DMS 273 treated with DMSO at 0.1 percent for 48 hours (cell line): Measurements from ENCODE around the gene FGD5.
A peak's percentile ranks its signal among the peaks of the same experiment; 100 is the strongest.

ENCODE experiments used
- DNase-seq: peaks from one replicate; lab custom pipeline; 2025; lab: John Stamatoyannopoulos, UW

FGD5 gene

GRCh38 chr3:14905055-14905657 is 86.4 kb downstream of the FGD5 start:
- DNase-seq: no peak

- DNase-seq: no peak
These were observed 87.7 kb downstream of the FGD5 start for GRCh38 chr3:14906355-14906971.

- DNase-seq: no peak
These were observed 88.5 kb downstream of the FGD5 start for GRCh38 chr3:14907043-14907966.

- DNase-seq: no peak
These were observed 90.5 kb downstream of the FGD5 start for GRCh38 chr3:14909250-14909649.

- no peak for DNase-seq
These were observed 92.9 kb downstream of the FGD5 start for GRCh38 chr3:14911651-14912050.

GRCh38 chr3:14913071-14913925 is 94.5 kb downstream of the FGD5 start:
- DNase-seq: no peak

GRCh38 chr3:14913926-14914778 is 95.4 kb downstream of the FGD5 start:
- DNase-seq: no peak

DNA sequence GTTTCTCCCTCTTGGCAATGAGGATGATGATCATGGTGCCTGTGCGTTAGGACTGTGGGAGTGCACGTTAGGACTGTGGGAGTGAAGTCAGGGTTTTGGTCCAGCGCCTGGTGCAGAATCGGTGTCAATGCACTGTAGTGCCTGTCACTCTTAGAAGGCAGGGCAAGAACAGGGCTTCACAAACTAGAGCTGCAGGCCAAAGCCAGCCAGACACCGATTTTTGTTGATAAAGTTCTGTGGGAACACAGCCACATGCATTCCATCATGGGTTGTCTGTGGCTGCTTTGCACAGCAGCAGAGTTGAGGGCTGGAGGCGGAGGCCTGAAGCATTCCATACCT is 96.0 kb downstream of the FGD5 start:
- DNase-seq: no peak

DNA sequence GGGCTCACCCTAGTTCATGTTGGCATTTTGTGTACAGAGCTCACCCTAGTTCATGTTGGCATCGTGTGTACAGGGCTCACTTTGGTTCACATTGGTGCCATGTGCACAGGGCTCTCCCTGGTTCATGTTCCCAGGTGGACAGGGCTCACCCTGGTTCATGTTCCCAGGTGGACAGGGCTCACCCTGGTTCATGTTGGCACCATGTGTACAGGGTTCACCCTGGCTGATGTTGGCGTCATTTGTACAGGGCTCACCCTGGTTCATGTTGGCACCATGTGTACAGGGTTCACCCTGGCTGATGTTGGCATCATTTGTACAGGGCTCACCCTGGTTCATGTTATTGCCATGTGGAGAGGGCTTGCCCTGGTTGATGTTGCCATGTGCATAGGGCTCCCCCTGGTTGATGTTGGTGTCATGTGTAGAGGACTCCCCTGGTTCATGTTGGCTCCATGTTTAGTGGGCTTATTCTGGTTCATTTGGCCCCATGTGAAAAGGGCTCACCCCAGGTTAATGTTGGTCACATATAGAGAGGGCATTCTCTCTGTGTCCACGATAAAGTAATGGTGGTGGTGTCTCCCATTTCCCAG is 97.0 kb downstream of the FGD5 start:
- no peak for DNase-seq

GRCh38 chr3:14918356-14918860 is 99.6 kb downstream of the FGD5 start:
- no peak for DNase-seq

- no peak for DNase-seq
These were observed 101.8 kb downstream of the FGD5 start for GRCh38 chr3:14920536-14920935.

DNA sequence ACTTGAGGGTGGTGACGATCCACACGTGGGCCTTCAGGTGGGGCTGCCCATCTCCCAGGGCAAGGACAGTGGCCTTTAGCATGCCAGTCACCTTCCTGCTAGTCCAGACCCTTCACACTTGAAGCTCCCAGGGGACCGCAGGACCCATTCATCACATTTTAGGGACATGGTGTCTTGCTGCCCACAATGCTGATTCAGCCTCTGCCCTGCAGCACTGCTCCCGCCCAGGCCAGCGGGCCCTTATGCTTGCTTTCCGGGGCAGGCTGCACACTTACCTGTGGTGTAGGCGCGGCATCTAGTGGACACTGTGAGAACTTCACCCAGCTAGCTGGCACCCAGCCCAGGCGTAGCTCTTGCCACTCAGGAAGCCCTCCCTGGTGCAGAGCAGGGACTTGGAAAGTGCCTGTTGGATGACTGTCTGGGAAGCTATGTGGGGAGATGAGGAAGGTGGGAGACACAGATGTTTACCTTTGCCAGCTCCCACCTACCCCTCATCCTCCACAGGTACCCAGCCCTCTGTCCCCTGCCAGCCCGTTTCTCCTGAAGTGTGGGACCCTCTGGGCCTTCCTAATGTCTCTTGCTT is 102.4 kb downstream of the FGD5 start:
- peak; percentile 1 for DNase-seq

GRCh38 chr3:14921811-14922705 is 103.3 kb downstream of the FGD5 start:
- DNase-seq: no peak

DNA sequence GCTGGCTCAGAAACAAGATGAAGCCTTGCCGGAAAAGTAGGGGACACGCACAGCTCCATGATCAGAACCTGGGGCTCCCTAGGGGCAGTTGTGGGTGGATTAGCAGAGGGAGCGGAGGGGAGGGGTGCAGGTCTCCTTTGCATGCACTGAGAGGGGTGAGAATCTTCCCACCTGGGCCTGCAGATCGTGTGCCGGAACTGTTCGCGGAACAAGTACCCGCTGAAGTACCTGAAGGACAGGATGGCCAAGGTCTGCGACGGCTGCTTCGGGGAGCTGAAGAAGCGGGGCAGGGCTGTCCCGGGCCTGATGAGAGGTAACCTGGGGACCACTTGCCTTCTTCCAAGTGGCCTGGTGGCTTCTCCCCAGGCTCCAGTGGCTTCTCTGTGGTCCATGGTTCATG is 104.1 kb downstream of the FGD5 start:
- no peak for DNase-seq

DNA sequence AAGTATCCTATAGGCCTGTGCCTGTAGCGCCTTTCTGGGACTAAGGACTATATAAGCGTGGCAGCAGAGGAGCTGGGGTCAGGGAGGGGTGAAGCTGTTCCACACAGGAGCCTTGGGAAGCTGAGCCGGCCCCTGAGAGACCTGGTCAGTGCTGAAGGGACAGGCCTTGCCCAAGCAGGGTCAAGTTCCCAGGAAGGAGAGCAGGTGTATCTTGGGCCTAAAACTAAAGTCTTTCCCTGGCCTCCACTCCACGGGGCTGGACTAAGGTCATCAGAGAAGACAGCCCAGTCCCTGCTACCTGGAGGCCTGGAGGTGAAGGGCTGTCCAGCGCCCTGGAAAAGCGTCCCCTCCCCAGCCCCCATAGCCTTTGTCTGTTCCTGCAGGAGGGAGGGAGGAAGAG is 104.7 kb downstream of the FGD5 start:
- DNase-seq: no peak

DNA sequence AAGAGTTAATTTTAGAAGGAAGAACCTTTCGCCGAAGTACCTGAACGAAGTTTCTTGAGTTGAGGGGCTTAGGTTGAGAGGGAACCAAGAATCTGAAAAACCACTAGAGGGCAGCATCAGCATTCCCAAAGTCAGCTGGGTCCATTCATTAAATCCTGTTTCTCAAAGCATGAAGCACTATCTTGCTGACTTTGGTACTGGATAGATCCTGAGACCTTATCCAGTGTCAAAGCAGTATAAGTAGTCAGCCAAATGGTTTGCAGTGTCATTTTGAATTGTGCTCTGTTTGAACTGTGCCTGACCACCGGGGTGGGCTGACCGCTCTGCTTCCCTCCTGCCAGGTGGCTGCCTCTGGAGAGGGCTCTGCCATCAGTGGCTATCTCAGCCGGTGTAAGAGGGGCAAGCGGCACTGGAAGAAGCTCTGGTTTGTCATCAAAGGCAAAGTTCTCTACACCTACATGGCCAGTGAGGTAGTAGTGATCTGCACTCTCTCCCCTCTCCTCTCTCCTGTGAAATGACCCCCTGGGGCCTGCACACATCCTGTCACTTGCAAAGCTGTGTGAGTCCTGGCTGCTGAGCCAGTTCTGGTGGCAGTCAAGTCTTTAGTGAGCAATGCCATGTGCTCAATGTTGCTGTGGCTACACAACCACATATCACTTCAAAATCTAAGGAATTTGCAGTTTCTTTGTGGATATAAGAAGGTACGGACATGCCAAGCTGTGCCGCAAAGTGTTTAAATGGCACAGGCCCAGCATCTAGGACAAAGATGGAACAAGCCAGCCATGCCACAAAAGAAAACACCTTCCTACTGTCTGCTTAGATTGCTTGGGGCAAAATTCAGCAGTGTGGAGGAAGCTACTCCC is 107.2 kb downstream of the FGD5 start:
- DNase-seq: peak; percentile 25

- DNase-seq: no peak
These were observed 107.8 kb downstream of the FGD5 start for GRCh38 chr3:14926592-14926991.

DNA sequence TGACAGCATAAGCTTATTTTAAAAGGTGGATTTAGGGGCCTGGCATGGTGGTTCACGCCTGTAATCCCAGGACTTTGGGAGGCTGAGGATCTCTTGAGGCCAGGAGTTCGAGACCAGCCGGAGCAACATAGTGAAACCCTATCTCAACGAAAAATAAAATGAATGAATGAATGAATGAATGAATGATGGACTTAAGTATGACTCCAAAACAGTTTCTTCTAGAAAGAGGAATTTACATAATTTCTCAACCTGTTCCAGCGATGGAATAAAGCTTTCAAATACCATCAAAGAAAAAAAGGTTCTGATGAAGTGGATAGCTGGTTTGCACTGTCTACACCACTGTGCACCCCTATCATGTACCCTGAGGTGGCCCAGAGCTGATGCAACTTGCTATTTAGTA is 108.5 kb downstream of the FGD5 start:
- DNase-seq: no peak
